Measurements from ENCODE around the gene ATOSB. TPM values are rescaled to one million over a fixed set of nuclear protein-coding genes. Genes with fewer than 3 reads are reported as not detected.

Gene ATOSB
- total and polyA plus RNA-seq, 2 of the 8 experiments (the other 6 are each of a cell fraction or from before 2014, with no cell fraction given) = 6.9 to 10.4 TPM

DNA sequence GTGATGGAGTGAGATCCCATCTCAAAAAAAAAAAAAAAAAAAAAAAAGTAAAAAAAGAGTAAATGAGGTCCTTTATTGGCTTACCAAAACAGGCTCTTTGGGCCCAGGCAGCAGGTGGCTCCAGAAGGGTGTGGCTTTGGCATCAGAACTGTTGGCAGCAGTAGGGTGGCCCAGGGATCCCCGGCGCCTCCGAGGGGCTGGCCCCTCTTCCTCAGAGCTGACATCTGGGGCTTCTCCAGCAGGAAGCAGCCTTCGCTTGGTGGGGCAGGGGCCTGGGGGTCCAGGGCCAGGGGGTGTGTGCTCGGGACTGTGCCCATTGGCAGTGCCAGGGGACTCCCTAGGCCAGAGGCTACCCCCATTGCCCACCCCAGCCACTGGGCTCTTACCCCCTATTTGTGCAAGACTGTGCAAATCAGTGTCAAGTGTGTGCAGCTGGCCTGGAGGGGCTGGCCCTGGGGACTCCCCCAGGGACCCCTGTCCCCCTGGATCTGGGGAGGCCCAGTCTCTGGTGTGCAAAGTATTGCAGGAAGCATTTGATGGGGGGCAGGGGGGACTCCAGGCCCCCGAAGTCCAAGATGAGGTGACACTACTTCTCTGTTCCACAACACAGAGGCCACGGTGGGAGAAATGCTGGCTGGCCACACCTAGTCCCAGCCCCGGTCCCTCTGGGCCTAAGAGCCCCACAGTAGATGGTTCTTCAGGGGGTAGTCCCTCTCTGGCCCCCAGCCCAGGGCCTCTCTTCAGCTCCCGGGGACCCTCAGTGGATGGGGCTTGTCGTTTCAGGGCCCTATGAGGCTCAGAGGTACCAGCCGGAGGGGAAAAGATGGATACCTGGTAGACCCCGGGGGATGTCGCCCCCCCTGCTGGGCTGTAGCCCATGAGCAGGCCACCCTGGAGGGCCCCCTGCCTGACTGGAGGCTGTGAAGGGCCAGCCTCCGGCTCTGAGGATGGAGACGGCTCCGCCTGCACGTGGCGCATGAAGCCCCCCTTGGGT lies 8.1 kb downstream of the ATOSB start (continued):
- TF ChIP-seq SUZ12 (IDR thresholded peaks at IDR 0.05; ENCODE audit: low read length) = no peak
- TF ChIP-seq RNF2 (IDR thresholded peaks at IDR 0.05; ENCODE audit: borderline replicate concordance, low read depth, low read length, missing control alignments, poor library complexity, severe bottlenecking) = no peak

Data from H1 (cell line).